NCI-H774 (cell line): ENCODE results near the gene SPIB.
"Not testable (repeated sequence)": the region's sequence is repeated elsewhere in the genome, so short reads cannot be mapped to it uniquely, and the experiment has no call there.

ENCODE experiments used
- DNase-seq: peaks from one replicate; lab custom pipeline; 2025; lab: John Stamatoyannopoulos, UW

The SPIB gene

GRCh38 chr19:50419580-50420035 is 870 bp downstream of the SPIB start:
- no peak for DNase-seq

- no peak for DNase-seq
Observed at GRCh38 chr19:50420127-50420526, 1.4 kb downstream of the SPIB start.

- no peak for DNase-seq
Observed at GRCh38 chr19:50420808-50421207, 2.1 kb downstream of the SPIB start.

- DNase-seq = no peak
Observed at GRCh38 chr19:50422397-50423278, 3.9 kb downstream of the SPIB start.

GRCh38 chr19:50423279-50424113 is 4.8 kb downstream of the SPIB start:
- DNase-seq = no peak

GRCh38 chr19:50425581-50425980 is 6.8 kb downstream of the SPIB start:
- DNase-seq = no peak

GRCh38 chr19:50427318-50427925 is 8.7 kb downstream of the SPIB start:
- DNase-seq = no peak

- DNase-seq = no peak
Observed at GRCh38 chr19:50427997-50428425, 9.3 kb downstream of the SPIB start.

GRCh38 chr19:50428772-50429463 is 10.2 kb downstream of the SPIB start:
- DNase-seq = no peak

GRCh38 chr19:50430888-50431342 is 12.2 kb downstream of the SPIB start:
- DNase-seq = no peak

GRCh38 chr19:50431343-50432220 is 12.8 kb downstream of the SPIB start:
- peak; percentile 66 for DNase-seq

- DNase-seq = no peak
Observed at GRCh38 chr19:50432221-50433028, 13.7 kb downstream of the SPIB start, which contains the start of gene MYBPC2. TSS of gene MYBPC2 (plus strand) at chr19:50432892. CDS start at chr19:50432954, 62 bp downstream.

GRCh38 chr19:50433201-50434180 is 14.8 kb downstream of the SPIB start:
- DNase-seq = no peak

GRCh38 chr19:50434525-50434924 is 15.8 kb downstream of the SPIB start:
- DNase-seq = no peak

GRCh38 chr19:50435221-50435620 is 16.5 kb downstream of the SPIB start:
- DNase-seq = no peak

- no peak for DNase-seq
Observed at GRCh38 chr19:50435627-50436026, 16.9 kb downstream of the SPIB start.

GRCh38 chr19:50437862-50438449 is 19.2 kb downstream of the SPIB start:
- no peak for DNase-seq

- not testable (repeated sequence) for DNase-seq
Observed at GRCh38 chr19:50439130-50439529, 20.4 kb downstream of the SPIB start.
